Aortic smooth muscle cell (primary cell): ENCODE measurements around the gene CENPI. TPM values are rescaled to one million over a fixed set of nuclear protein-coding genes. Genes with fewer than 3 reads are reported as not detected.

Source experiments
- total RNA-seq: library from RNA; depleted of rRNA; stranded (reverse); fragments of >200 nt; gene quantifications from 2 replicates; pipeline ENCODE4 v1.2.3, GENCODE V29; 2014

CENPI gene, protein sequence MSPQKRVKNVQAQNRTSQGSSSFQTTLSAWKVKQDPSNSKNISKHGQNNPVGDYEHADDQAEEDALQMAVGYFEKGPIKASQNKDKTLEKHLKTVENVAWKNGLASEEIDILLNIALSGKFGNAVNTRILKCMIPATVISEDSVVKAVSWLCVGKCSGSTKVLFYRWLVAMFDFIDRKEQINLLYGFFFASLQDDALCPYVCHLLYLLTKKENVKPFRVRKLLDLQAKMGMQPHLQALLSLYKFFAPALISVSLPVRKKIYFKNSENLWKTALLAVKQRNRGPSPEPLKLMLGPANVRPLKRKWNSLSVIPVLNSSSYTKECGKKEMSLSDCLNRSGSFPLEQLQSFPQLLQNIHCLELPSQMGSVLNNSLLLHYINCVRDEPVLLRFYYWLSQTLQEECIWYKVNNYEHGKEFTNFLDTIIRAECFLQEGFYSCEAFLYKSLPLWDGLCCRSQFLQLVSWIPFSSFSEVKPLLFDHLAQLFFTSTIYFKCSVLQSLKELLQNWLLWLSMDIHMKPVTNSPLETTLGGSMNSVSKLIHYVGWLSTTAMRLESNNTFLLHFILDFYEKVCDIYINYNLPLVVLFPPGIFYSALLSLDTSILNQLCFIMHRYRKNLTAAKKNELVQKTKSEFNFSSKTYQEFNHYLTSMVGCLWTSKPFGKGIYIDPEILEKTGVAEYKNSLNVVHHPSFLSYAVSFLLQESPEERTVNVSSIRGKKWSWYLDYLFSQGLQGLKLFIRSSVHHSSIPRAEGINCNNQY
- 9.8 and 14.1 TPM in 2 replicates for total RNA-seq

GRCh38 chrX:101097546-101098453, at the start of gene CENPI:
CENPI (plus strand) TSS chrX:101098204; CDS start chrX:101101071, 2,867 bp downstream.

GRCh38 chrX:101051549-101052302, 46.3 kb upstream of the CENPI start, which contains the start of gene TRMT2B:
TRMT2B (minus strand) TSS chrX:101052111; CDS start chrX:101042289, 9,822 bp downstream.

GRCh38 chrX:101078716-101079598, 19.0 kb upstream of the CENPI start, which contains the start of gene TMEM35A:
TMEM35A (plus strand) TSS chrX:101078879; CDS start chrX:101079003, 124 bp downstream.

Other genes starting within 250 kb of the CENPI start
- gene NOX1, start 223.8 kb upstream of the CENPI start, total RNA-seq, result not detected in 2 replicates
- under 0.01 TPM in 1 of 2 replicates, not detected in the other for gene XKRX, start 169.3 kb upstream of the CENPI start, total RNA-seq
- not detected in 2 replicates for gene ARL13A, start 128.5 kb upstream of the CENPI start, total RNA-seq
- 16.5 and 20.6 TPM in 2 replicates for gene TRMT2B, start 46.1 kb upstream of the CENPI start, total RNA-seq
- 7.1 and 12.0 TPM in 2 replicates for gene TMEM35A, start 19.3 kb upstream of the CENPI start, total RNA-seq
- gene DRP2, start 121.6 kb downstream of the CENPI start, total RNA-seq, result under 0.01 and 0.12 TPM in 2 replicates
- gene TAF7L, start 193.1 kb downstream of the CENPI start, total RNA-seq, result 0.25 and 0.26 TPM in 2 replicates